GM12878 (cell line): ENCODE data around the gene LMAN1L. TPM values are rescaled to one million over a fixed set of nuclear protein-coding genes. Genes with fewer than 3 reads are reported as not detected.

Experiments
- ATAC-seq: fragments of 200-7000 bp; cut with Tn5 transposase; 3 replicates; pipeline ENCODE4 v1.9.1; 2020; ENCODE audit warnings: mild to moderate bottlenecking, moderate library complexity
- BruUV-seq: library from RNA; stranded (reverse); fragments of 400-500 nt; replicated peaks from 2 replicates; lab custom pipeline; 2021; lab: Mats Ljungman, UMichigan
- CTCF ChIA-PET: fragments of 300-600 bp; sonication (Branson Sonifier 250); formaldehyde crosslinking; extraction: SDS; loops from one replicate; lab custom pipeline; 2021; ENCODE audit warnings: inconsistent platforms; lab: Yijun Ruan, JAX
- POLR2A ChIA-PET: fragments of 350-600 bp; formaldehyde crosslinking; extraction: SDS; loops from one replicate; lab custom pipeline; 2021; ENCODE audit warnings: inconsistent platforms; lab: Charles Lee
- RAD21 ChIA-PET: fragments of 300-600 bp; sonication (Branson Sonifier 250); formaldehyde crosslinking; loops from one replicate; lab custom pipeline; 2023; ENCODE audit warnings: antibody characterized with exemption; ENCODE audit not compliant: unreplicated experiment; lab: Charles Lee
- SMC1A ChIA-PET: fragments of 300-600 bp; sonication (Branson Sonifier 250); formaldehyde crosslinking; loops from one replicate; lab custom pipeline; 2023; ENCODE audit not compliant: unreplicated experiment, uncharacterized antibody; lab: Charles Lee
- DNase-seq: peaks from one replicate; pipeline ENCODE4 v3.0.0-alpha.2; 2011; ENCODE audit warnings: low read depth, low spot score
- FAIRE-seq: peaks from 3 replicates; lab custom pipeline; 2011; peaks lifted over from hg19 to GRCh38; lab: Jason Lieb, UNC
- H2AFZ ChIP-seq: 2 replicates; pipeline ENCODE4 v1.6.0; 2011; ENCODE audit warnings: low read depth, low read length, control low read depth; ENCODE audit not compliant: control insufficient read depth
- H3K27ac ChIP-seq: 2 replicates; pipeline ENCODE4 v1.5.1; 2011; ENCODE audit warnings: control low read depth; ENCODE audit not compliant: control insufficient read depth, insufficient read depth
- H3K27me3 ChIP-seq, 2 experiments: replicated peaks in 1 of 2; 2 replicates each; pipeline versions ENCODE4 v1.6.0 to v1.6.1; 2011; ENCODE audit warnings: low read length in 1 of 2; ENCODE audit not compliant: control insufficient read depth in 2 of 2, insufficient read depth in 2 of 2
- H3K36me3 ChIP-seq, 2 experiments: 2 replicates each; pipeline ENCODE4 v1.5.1; 2011; ENCODE audit warnings: low read length in 1 of 2; ENCODE audit not compliant: control insufficient read depth in 2 of 2, insufficient read depth in 2 of 2
- H3K4me1 ChIP-seq: 2 replicates; pipeline ENCODE4 v1.6.1; 2011; ENCODE audit warnings: mild to moderate bottlenecking, low read length, moderate library complexity, mixed read lengths; ENCODE audit not compliant: control insufficient read depth, insufficient read depth
- H3K4me2 ChIP-seq: 2 replicates; pipeline ENCODE4 v1.6.0; 2011; ENCODE audit warnings: control low read depth; ENCODE audit not compliant: control insufficient read depth, insufficient read depth
- H3K4me3 ChIP-seq: fragments of 200-600 bp; sonication (generic); 2 replicates; pipeline ENCODE4 v1.5.1; 2016
- H3K79me2 ChIP-seq: 2 replicates; pipeline ENCODE4 v1.6.0; 2011; ENCODE audit warnings: low read length; ENCODE audit not compliant: control insufficient read depth, insufficient read depth
- H3K9ac ChIP-seq: 2 replicates; pipeline ENCODE4 v1.8.0; 2011; ENCODE audit warnings: low read length, control low read depth, mixed read lengths; ENCODE audit not compliant: control insufficient read depth, insufficient read depth
- H3K9me3 ChIP-seq: replicated peaks from 3 replicates; pipeline ENCODE4 v1.5.1; 2011; ENCODE audit warnings: mild to moderate bottlenecking, low read length; ENCODE audit not compliant: control insufficient read depth, insufficient read depth
- H4K20me1 ChIP-seq: 2 replicates; pipeline ENCODE4 v1.6.0; 2011; ENCODE audit not compliant: control insufficient read depth, insufficient read depth
- CBFB ChIP-seq: IDR thresholded peaks from 2 replicates; pipeline ENCODE4 v1.6.1; 2016; ENCODE audit warnings: antibody characterized with exemption, low read depth
- CHD1 ChIP-seq: IDR thresholded peaks from 2 replicates; pipeline ENCODE4 v1.6.1; 2012; ENCODE audit warnings: low read depth, low read length, improper control_type of control experiment
- CHD4 ChIP-seq: fragments of 200-600 bp; sonication (generic); IDR thresholded peaks from 2 replicates; pipeline ENCODE4 v1.6.1; 2016; ENCODE audit warnings: mild to moderate bottlenecking
- DPF2 ChIP-seq: fragments of 450-650 bp; IDR thresholded peaks from 2 replicates; pipeline ENCODE4 v1.6.1; 2017; ENCODE audit warnings: mild to moderate bottlenecking
- MEF2B ChIP-seq: fragments of 450-650 bp; IDR thresholded peaks from 2 replicates; pipeline ENCODE4 v1.6.1; 2018; ENCODE audit warnings: mild to moderate bottlenecking, moderate library complexity; ENCODE audit not compliant: partially characterized antibody, poor library complexity, severe bottlenecking
- NBN ChIP-seq: fragments of 450-650 bp; IDR thresholded peaks from 2 replicates; pipeline ENCODE4 v1.6.1; 2016
- RBBP5 ChIP-seq: fragments of 200-600 bp; sonication (generic); conservative IDR thresholded peaks from 2 replicates; pipeline ENCODE4 v1.6.1; 2016
- STAT1 ChIP-seq: fragments of 450-650 bp; conservative IDR thresholded peaks from 2 replicates; pipeline ENCODE4 v1.6.1; 2014; ENCODE audit warnings: antibody characterized with exemption, mild to moderate bottlenecking
- ZNF24 ChIP-seq: fragments of 450-650 bp; IDR thresholded peaks from 2 replicates; pipeline ENCODE4 v1.6.1; 2017; ENCODE audit warnings: antibody characterized with exemption, mild to moderate bottlenecking
- ZNF384 ChIP-seq: IDR thresholded peaks from 2 replicates; pipeline ENCODE4 v1.6.1; 2012; ENCODE audit warnings: low read depth, mild to moderate bottlenecking, low read length, improper control_type of control experiment, borderline replicate concordance
- ZZZ3 ChIP-seq: IDR thresholded peaks from 2 replicates; pipeline ENCODE4 v1.6.1; 2011; ENCODE audit warnings: low read depth; ENCODE audit not compliant: control insufficient read depth, insufficient read length
- WGBS: methylation state at CpG from one replicate; pipeline ENCODE4 v1.1.6; 2016; ENCODE audit warnings: low lambda C conversion rate; ENCODE audit not compliant: insufficient replicate concordance, insufficient coverage; ENCODE audit errors: missing lambda C conversion rate; 5-methylcytosine and 5-hydroxymethylcytosine counted together
- in situ Hi-C: fragments of 300-500 bp; cut with MboI; formaldehyde crosslinking; loops from 9 replicates; pipeline ENCODE4 v1.14.3; 2018; ENCODE audit warnings: mixed read lengths
- intact Hi-C: fragments of 100-400 bp; cut with micrococcal nuclease; formaldehyde crosslinking; loops from one replicate; pipeline ENCODE4 v1.14.2; 2022; ENCODE audit not compliant: unreplicated experiment
- polyA plus RNA-seq, 11 experiments: library from polyadenylated mRNA; depleted of rRNA in 4 of 11; unstranded in 6 of 11; stranded (reverse) in 5 of 11; fragments of >200 nt; fragmentation: Nextera tagmentation in 4 of 11; fragmentation: Illumina TruSeq in 1 of 11; extraction: Ambion mirVana in 4 of 11; extraction: Trizol in 1 of 11; gene quantifications; 1 replicate in 1 of 11; 2 replicates in 10 of 11; pipeline versions ENCODE4 v1.2.1 to v1.2.3, GENCODE V29; 2011 to 2016; ENCODE audit warnings: inconsistent platforms in 2 of 11, missing spikeins in 2 of 11, low read depth in 1 of 11
- total RNA-seq, 4 experiments: library from RNA; depleted of rRNA in 3 of 4; stranded (reverse); fragments of >200 nt in 3 of 4; fragmentation: Illumina TruSeq in 1 of 4; extraction: Trizol in 1 of 4; gene quantifications; 2 replicates each; pipeline versions ENCODE4 v1.2.1 to v1.2.3, GENCODE V29; 2013 to 2021
- TF ChIP-seq, protein P1 (sequence below): IDR thresholded peaks from 2 replicates; pipeline ENCODE4 v1.6.1; 2012; ENCODE audit warnings: low read depth, low read length, improper control_type of control experiment

LMAN1L gene
- total and polyA plus RNA-seq, 10 of the 15 experiments (the other 5 are each of a cell fraction or from before 2014, with no cell fraction given), result not detected

DNA sequence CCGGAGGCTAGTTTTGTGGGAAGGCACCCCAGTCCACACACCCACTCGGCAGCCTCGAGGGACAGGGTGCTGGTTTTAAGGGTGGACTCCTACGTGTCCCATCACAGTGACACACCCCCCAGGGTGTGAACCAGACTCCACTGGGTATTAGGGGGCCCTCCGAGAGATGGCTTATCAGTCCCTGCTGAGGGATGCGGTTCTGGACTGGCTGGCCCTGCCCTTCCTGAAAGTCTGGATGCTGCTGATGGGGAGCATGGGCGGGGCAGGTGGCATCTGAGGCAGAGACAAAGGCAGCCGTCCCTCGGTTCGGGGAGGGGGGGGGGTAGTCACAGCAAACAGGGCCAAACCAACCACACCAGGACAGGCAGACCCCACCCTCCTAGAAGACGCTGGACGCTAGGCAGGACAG lies 31.3 kb downstream of the LMAN1L start:
- intact Hi-C loops (loop anchor here (2.0 to 5.0 kb wide), 4 partner anchors 27 to 73 kb away; no protein-coding TSS in a partner anchor), in situ Hi-C loops (no loop called here)
- Histone ChIP-seq H3K27ac (no peak overlapping the region), H3K4me3 (peak overlapping the region; percentile 62; the same call in 1 of the 2 replicates), H4K20me1 (no peaks in the 10 kb centered on the region), H3K9me3 (no peaks in the 10 kb centered on the region), H3K79me2 (peaks cover 3% of the 10 kb centered on the region; the same call in 1 of the 2 replicates), H3K4me2 (peak overlapping the region; percentile 93), H3K27me3 (no peaks in the 10 kb centered on the region), H2AFZ (no peak overlapping the region), H3K4me1 (peaks cover 13% of the 10 kb centered on the region), H3K9ac (peak overlapping the region; percentile 73), H3K36me3 (peaks cover 16 to 23% of the 10 kb centered on the region in 2 experiments; a peak in 3 of 4 replicates)
- no TSS peak for BruUV-seq
- ChIA-PET CTCF (interaction anchor here (1.0 to 6.2 kb wide), 9 partner anchors 8 to 75 kb away, joined by 3 to 59 read pairs (median 4); no protein-coding TSS in a partner anchor), POLR2A (interaction anchor here (1.0 to 1.5 kb wide), 5 partner anchors 13 to 58 kb away, joined by 3 to 8 read pairs (median 4); no protein-coding TSS in a partner anchor), SMC1A (interaction anchor here (0.5 to 6.1 kb wide), 5 partner anchors 26 to 73 kb away, joined by 4 to 43 read pairs (median 6); no protein-coding TSS in a partner anchor), RAD21 (interaction anchor here (1.1 to 3.1 kb wide), 6 partner anchors 15 to 73 kb away, joined by 7 to 13 read pairs (median 10); partner anchors contain the start of gene FAM219B)
- TF ChIP-seq NBN (no peak), DPF2 (no peak), CBFB (no peak), ZNF384 (no peak), CHD4 (no peak), ZZZ3 (no peak), MEF2B (no peak), STAT1 (no peak), ZNF24 (no peak), CHD1 (no peak), RBBP5 (no peak)
- TF ChIP-seq, protein P1, sequence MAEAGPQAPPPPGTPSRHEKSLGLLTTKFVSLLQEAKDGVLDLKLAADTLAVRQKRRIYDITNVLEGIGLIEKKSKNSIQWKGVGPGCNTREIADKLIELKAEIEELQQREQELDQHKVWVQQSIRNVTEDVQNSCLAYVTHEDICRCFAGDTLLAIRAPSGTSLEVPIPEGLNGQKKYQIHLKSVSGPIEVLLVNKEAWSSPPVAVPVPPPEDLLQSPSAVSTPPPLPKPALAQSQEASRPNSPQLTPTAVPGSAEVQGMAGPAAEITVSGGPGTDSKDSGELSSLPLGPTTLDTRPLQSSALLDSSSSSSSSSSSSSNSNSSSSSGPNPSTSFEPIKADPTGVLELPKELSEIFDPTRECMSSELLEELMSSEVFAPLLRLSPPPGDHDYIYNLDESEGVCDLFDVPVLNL, result no peak
- DNase-seq (no peak), FAIRE-seq (no peak), ATAC-seq (no peak)
- WGBS, result 54% methylated on average over 12 of the region's 12 CpGs
